ENCODE data around the gene STX8. TPM values are rescaled to one million over a fixed set of nuclear protein-coding genes. Genes with fewer than 3 reads are reported as not detected.
A peak's percentile ranks its signal among the peaks of the same experiment; 100 is the strongest.

The STX8 gene
- total and polyA plus RNA-seq, 9 of the 15 experiments (the other 6 are each of a cell fraction or from before 2014, with no cell fraction given) = 14.6 to 42.5 (median 22.1) TPM

- DNase-seq (ENCODE audit: extremely low read depth in 1 of 4, low spot score in 3 of 4) = no peak
- FAIRE-seq = no peak
- Histone ChIP-seq H2AFZ (ENCODE audit: low read depth, low read length) (no peak overlapping the region), H3K9ac (ENCODE audit: insufficient read depth in 1 of 2, low read depth in 2 of 2, low read length in 2 of 2) (no peak overlapping the region), H3K27ac (ENCODE audit: extremely low read depth, low read depth, low read length) (no peak overlapping the region), H3K4me2 (ENCODE audit: insufficient read depth, low read length) (no peak overlapping the region), H3K4me3 (no peak overlapping the region), H3K9me1 (ENCODE audit: control insufficient read depth, insufficient read depth, low read length) (no peaks in the 10 kb centered on the region), H3K79me2 (ENCODE audit: control insufficient read depth, insufficient read depth, low read length) (no peaks in the 10 kb centered on the region), H3K36me3 (ENCODE audit: control insufficient read depth, insufficient read depth, low read length) (no peaks in the 10 kb centered on the region), H4K20me1 (replicated peaks; ENCODE audit: control insufficient read depth, insufficient read depth, low read length) (no peaks in the 10 kb centered on the region), H3K4me1 (replicated peaks in 1 of 2; ENCODE audit: control insufficient read depth in 2 of 2, insufficient read depth in 2 of 2, low read length in 2 of 2) (no peaks in the 10 kb centered on the region), H3K27me3 (ENCODE audit: control insufficient read depth in 2 of 2, insufficient read depth in 2 of 2, low read length in 2 of 2) (no peaks in the 10 kb centered on the region; a peak in 1 of 5 replicates), H3K9me3 (replicated peaks; ENCODE audit: control insufficient read depth, insufficient read depth, low read depth, low read length) (no peaks in the 10 kb centered on the region)
- no TSS peak for BruUV-seq (replicated peaks)
- POLR2A ChIA-PET = no interaction called here
- intact Hi-C loops (cut with micrococcal nuclease) (no loop called here), in situ Hi-C loops (cut with MboI) (loop anchor here (25.0 kb wide), 2 partner anchors 550 to 1150 kb away; partner anchors contain the start of genes KRABD2, RNF222 and RPL26)
- CTCF ChIA-PET (ENCODE audit: low intra/inter-chr PET ratio) = no interaction called here
- no peak for ATAC-seq
- WGBS (ENCODE audit: insufficient coverage, low coverage, missing lambda C conversion rate) = 19% methylated on average over 12 of the region's 12 CpGs
- TF ChIP-seq HCFC1 (IDR thresholded peaks at IDR 0.05; ENCODE audit: low read depth, low read length) (peak; percentile 26; the same call in 1 of the 2 replicates), USF2 (CRISPR knock-in tag; IDR thresholded peaks at IDR 0.05) (peak; percentile 37; the same call in 1 of the 2 replicates), ZC3H11A (IDR thresholded peaks at IDR 0.05; ENCODE audit: low read depth, low read length) (no peak)
Measured at GRCh38 chr17:9537177-9537776, 38.3 kb downstream of the STX8 start.

- intact Hi-C loops (cut with micrococcal nuclease) = no loop called here
- FAIRE-seq (no peak), ATAC-seq (no peak), DNase-seq (ENCODE audit: extremely low read depth in 1 of 4, low spot score in 3 of 4) (no peak)
- H3K9me1 ChIP-seq (ENCODE audit: control insufficient read depth, insufficient read depth, low read length) = no peaks in the 10 kb centered on the region
- BruUV-seq (replicated peaks) = no TSS peak
- H3K4me2 ChIP-seq (ENCODE audit: insufficient read depth, low read length) = no peak overlapping the region
- H3K36me3 ChIP-seq (ENCODE audit: control insufficient read depth, insufficient read depth, low read length) = no peaks in the 10 kb centered on the region
- H3K4me3 ChIP-seq = no peak overlapping the region
- ChIA-PET CTCF (ENCODE audit: low intra/inter-chr PET ratio) (no interaction called here), POLR2A (no interaction called here)
- H3K79me2 ChIP-seq (ENCODE audit: control insufficient read depth, insufficient read depth, low read length) = no peaks in the 10 kb centered on the region
- no peaks in the 10 kb centered on the region for H3K9me3 ChIP-seq (replicated peaks; ENCODE audit: control insufficient read depth, insufficient read depth, low read depth, low read length)
- in situ Hi-C loops (cut with MboI) = loop anchor here (25.0 kb wide), 2 partner anchors 549 to 1149 kb away; partner anchors contain the start of genes KRABD2, RNF222 and RPL26
- H3K9ac ChIP-seq (ENCODE audit: insufficient read depth in 1 of 2, low read depth in 2 of 2, low read length in 2 of 2) = no peak overlapping the region
- no peaks in the 10 kb centered on the region; a peak in 1 of 5 replicates for H3K27me3 ChIP-seq (ENCODE audit: control insufficient read depth in 2 of 2, insufficient read depth in 2 of 2, low read length in 2 of 2)
- WGBS (ENCODE audit: insufficient coverage, low coverage, missing lambda C conversion rate) = 0% methylated on average over 4 of the region's 8 CpGs
- H3K27ac ChIP-seq (ENCODE audit: extremely low read depth, low read depth, low read length) = no peak overlapping the region
- no peaks in the 10 kb centered on the region for H4K20me1 ChIP-seq (replicated peaks; ENCODE audit: control insufficient read depth, insufficient read depth, low read length)
- no peak overlapping the region for H2AFZ ChIP-seq (ENCODE audit: low read depth, low read length)
- H3K4me1 ChIP-seq (replicated peaks in 1 of 2; ENCODE audit: control insufficient read depth in 2 of 2, insufficient read depth in 2 of 2, low read length in 2 of 2) = no peaks in the 10 kb centered on the region
- no peak for TF ChIP-seq WHSC1 (IDR thresholded peaks at IDR 0.05; ENCODE audit: low read length)
- TF ChIP-seq PKNOX1 (IDR thresholded peaks at IDR 0.05) = peak; percentile 54
Measured at GRCh38 chr17:9536061-9536460, 39.6 kb downstream of the STX8 start.
